GM12875 (cell line): ENCODE data around the gene CNOT9.
"Not testable (repeated sequence)": the region's sequence is repeated elsewhere in the genome, so short reads cannot be mapped to it uniquely, and the experiment has no call there.

Experiments
- H3K4me3 ChIP-seq: one replicate; pipeline ENCODE4 v1.5.1; 2011; ENCODE audit warnings: low read depth, low read length, control low read depth
- TF ChIP-seq, protein P1 (sequence below): IDR thresholded peaks from 2 replicates; pipeline ENCODE4 v1.5.1; 2011; ENCODE audit warnings: low read depth, mild to moderate bottlenecking, control low read depth, inconsistent platforms, low read length, moderate library complexity, borderline replicate concordance; ENCODE audit not compliant: insufficient read depth

The CNOT9 gene

GRCh38 chr2:218546012-218546411, 22.6 kb upstream of the CNOT9 start:
- H3K4me3 ChIP-seq, result no peak overlapping the region
- TF ChIP-seq, protein P1, sequence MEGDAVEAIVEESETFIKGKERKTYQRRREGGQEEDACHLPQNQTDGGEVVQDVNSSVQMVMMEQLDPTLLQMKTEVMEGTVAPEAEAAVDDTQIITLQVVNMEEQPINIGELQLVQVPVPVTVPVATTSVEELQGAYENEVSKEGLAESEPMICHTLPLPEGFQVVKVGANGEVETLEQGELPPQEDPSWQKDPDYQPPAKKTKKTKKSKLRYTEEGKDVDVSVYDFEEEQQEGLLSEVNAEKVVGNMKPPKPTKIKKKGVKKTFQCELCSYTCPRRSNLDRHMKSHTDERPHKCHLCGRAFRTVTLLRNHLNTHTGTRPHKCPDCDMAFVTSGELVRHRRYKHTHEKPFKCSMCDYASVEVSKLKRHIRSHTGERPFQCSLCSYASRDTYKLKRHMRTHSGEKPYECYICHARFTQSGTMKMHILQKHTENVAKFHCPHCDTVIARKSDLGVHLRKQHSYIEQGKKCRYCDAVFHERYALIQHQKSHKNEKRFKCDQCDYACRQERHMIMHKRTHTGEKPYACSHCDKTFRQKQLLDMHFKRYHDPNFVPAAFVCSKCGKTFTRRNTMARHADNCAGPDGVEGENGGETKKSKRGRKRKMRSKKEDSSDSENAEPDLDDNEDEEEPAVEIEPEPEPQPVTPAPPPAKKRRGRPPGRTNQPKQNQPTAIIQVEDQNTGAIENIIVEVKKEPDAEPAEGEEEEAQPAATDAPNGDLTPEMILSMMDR, result no peak

GRCh38 chr2:218547511-218547910, 21.1 kb upstream of the CNOT9 start:
- TF ChIP-seq, protein P1, result no peak
- H3K4me3 ChIP-seq, result no peak overlapping the region

DNA sequence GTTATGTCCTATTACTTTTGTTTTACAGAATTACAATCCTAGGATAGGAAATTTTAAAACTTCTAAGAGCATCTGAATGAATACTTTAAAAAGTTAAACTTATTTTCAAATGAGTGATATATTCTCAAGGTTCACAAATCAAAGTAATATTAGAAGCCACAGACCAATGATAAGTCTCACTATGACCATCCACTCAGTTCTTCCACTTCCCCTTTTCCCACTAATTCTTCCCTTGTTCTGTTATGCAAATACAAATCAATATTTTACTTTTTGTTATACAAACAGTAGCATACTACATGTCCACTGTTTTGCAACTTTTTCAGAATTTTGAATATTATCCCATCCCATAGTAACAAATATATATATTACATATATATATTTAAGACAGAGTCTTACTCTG, 20.7 kb upstream of the CNOT9 start:
- H3K4me3 ChIP-seq, result no peak overlapping the region
- TF ChIP-seq, protein P1, result no peak

DNA sequence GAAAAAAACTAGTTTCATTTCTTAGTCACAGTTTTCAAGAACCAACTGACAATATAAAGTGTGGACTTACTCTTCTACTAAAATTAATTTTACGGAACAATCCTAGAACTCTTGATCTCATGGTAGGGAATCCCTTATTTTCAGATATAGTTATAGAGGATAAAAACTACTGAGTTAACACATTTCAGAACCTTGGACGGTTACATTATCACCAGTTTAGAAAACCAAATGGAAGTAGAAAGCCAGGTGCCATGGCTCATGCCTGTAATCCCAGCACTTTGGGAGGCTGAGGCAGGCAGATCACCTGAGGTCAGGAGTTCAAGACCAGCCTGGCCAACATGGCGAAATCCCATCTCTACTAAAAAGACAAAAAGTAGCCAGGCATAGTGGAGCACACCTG, 14.4 kb upstream of the CNOT9 start:
- H3K4me3 ChIP-seq, result not testable (repeated sequence)

- H3K4me3 ChIP-seq, result no peak overlapping the region
- TF ChIP-seq, protein P1, result no peak
Measured at GRCh38 chr2:218555527-218555926, 13.1 kb upstream of the CNOT9 start.

GRCh38 chr2:218557941-218558340, 10.7 kb upstream of the CNOT9 start:
- H3K4me3 ChIP-seq, result no peak overlapping the region
- TF ChIP-seq, protein P1, result no peak

GRCh38 chr2:218558986-218559385, 9.7 kb upstream of the CNOT9 start:
- TF ChIP-seq, protein P1, result no peak
- no peak overlapping the region for H3K4me3 ChIP-seq

GRCh38 chr2:218564056-218564455, 4.6 kb upstream of the CNOT9 start:
- TF ChIP-seq, protein P1, result no peak
- no peak overlapping the region for H3K4me3 ChIP-seq
